ENCODE measurements around the gene C1orf116. TPM values are rescaled to one million over a fixed set of nuclear protein-coding genes. Genes with fewer than 3 reads are reported as not detected.

The C1orf116 gene
- polyA plus RNA-seq, 1 donor (not counting 4 experiments of a cell fraction or from before 2014, with no cell fraction given): 69.2 TPM

- DNase-seq (ENCODE audit: low read depth, low spot score): no peak
- H3K4me1 ChIP-seq (ENCODE audit: control insufficient read depth, extremely low read depth, insufficient read depth, low read length): no peaks in the 10 kb centered on the region
- no peak overlapping the region for H3K9ac ChIP-seq (ENCODE audit: control insufficient read depth, extremely low read depth, insufficient read depth, low read length)
- FAIRE-seq: no peak
- H3K9me3 ChIP-seq (ENCODE audit: control insufficient read depth, low read depth, low read length): no peaks in the 10 kb centered on the region
- H3K4me2 ChIP-seq (ENCODE audit: control insufficient read depth, extremely low read depth, insufficient read depth, low read depth, low read length): no peak overlapping the region
- H4K20me1 ChIP-seq (ENCODE audit: control insufficient read depth, extremely low read depth, insufficient read depth, low read length): no peaks in the 10 kb centered on the region
- no peak for TF ChIP-seq EZH2 (IDR thresholded peaks at IDR 0.05; ENCODE audit: low read length)
- TF ChIP-seq, protein P1, sequence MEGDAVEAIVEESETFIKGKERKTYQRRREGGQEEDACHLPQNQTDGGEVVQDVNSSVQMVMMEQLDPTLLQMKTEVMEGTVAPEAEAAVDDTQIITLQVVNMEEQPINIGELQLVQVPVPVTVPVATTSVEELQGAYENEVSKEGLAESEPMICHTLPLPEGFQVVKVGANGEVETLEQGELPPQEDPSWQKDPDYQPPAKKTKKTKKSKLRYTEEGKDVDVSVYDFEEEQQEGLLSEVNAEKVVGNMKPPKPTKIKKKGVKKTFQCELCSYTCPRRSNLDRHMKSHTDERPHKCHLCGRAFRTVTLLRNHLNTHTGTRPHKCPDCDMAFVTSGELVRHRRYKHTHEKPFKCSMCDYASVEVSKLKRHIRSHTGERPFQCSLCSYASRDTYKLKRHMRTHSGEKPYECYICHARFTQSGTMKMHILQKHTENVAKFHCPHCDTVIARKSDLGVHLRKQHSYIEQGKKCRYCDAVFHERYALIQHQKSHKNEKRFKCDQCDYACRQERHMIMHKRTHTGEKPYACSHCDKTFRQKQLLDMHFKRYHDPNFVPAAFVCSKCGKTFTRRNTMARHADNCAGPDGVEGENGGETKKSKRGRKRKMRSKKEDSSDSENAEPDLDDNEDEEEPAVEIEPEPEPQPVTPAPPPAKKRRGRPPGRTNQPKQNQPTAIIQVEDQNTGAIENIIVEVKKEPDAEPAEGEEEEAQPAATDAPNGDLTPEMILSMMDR (optimal IDR thresholded peaks at IDR 0.05 in 1 of 3, IDR thresholded peaks at IDR 0.05 in 1 of 3, conservative IDR thresholded peaks at IDR 0.05 in 1 of 3; ENCODE audit: extremely low read depth in 1 of 3, insufficient read depth in 2 of 3, low read length in 3 of 3): no peak
- no peaks in the 10 kb centered on the region for H3K79me2 ChIP-seq (ENCODE audit: control insufficient read depth, insufficient read depth, low read length)
- H3K36me3 ChIP-seq (ENCODE audit: control insufficient read depth in 2 of 2, extremely low read depth in 1 of 2, insufficient read depth in 2 of 2, low read length in 2 of 2): peaks cover 26 to 42% of the 10 kb centered on the region in 2 experiments
- H2AFZ ChIP-seq (ENCODE audit: control insufficient read depth, low read length): no peak overlapping the region
- dilution Hi-C loops (cut with MboI; ENCODE audit: extremely low pct_ligation_motif_present, low sequenced_read_pairs): no loop called here
- no peaks in the 10 kb centered on the region for H3K9me1 ChIP-seq (ENCODE audit: control insufficient read depth, extremely low read depth, insufficient read depth, low read length)
- no peak overlapping the region for H3K4me3 ChIP-seq (ENCODE audit: control insufficient read depth in 2 of 3, extremely low read depth in 1 of 3, insufficient read depth in 2 of 3, low read depth in 1 of 3, low read length in 3 of 3)
- H3K27me3 ChIP-seq (ENCODE audit: control insufficient read depth, extremely low read depth, insufficient read depth, low read length): no peaks in the 10 kb centered on the region
- no peak overlapping the region for H3K27ac ChIP-seq (ENCODE audit: control insufficient read depth, insufficient read depth, low read length)
Observed at GRCh38 chr1:207064561-207064960, 32.0 kb upstream of the C1orf116 start.

- no peak overlapping the region for H2AFZ ChIP-seq (ENCODE audit: control insufficient read depth, low read length)
- H4K20me1 ChIP-seq (ENCODE audit: control insufficient read depth, extremely low read depth, insufficient read depth, low read length): no peaks in the 10 kb centered on the region
- TF ChIP-seq EZH2 (IDR thresholded peaks at IDR 0.05; ENCODE audit: low read length): no peak
- no peaks in the 10 kb centered on the region for H3K4me1 ChIP-seq (ENCODE audit: control insufficient read depth, extremely low read depth, insufficient read depth, low read length)
- no peaks in the 10 kb centered on the region for H3K79me2 ChIP-seq (ENCODE audit: control insufficient read depth, insufficient read depth, low read length)
- H3K27me3 ChIP-seq (ENCODE audit: control insufficient read depth, extremely low read depth, insufficient read depth, low read length): no peaks in the 10 kb centered on the region
- no peak overlapping the region for H3K4me3 ChIP-seq (ENCODE audit: control insufficient read depth in 2 of 3, extremely low read depth in 1 of 3, insufficient read depth in 2 of 3, low read depth in 1 of 3, low read length in 3 of 3)
- DNase-seq (ENCODE audit: low read depth, low spot score) (no peak), FAIRE-seq (no peak)
- dilution Hi-C loops (cut with MboI; ENCODE audit: extremely low pct_ligation_motif_present, low sequenced_read_pairs): no loop called here
- H3K9ac ChIP-seq (ENCODE audit: control insufficient read depth, extremely low read depth, insufficient read depth, low read length): no peak overlapping the region
- no peaks in the 10 kb centered on the region for H3K9me1 ChIP-seq (ENCODE audit: control insufficient read depth, extremely low read depth, insufficient read depth, low read length)
- H3K27ac ChIP-seq (ENCODE audit: control insufficient read depth, insufficient read depth, low read length): no peak overlapping the region
- H3K4me2 ChIP-seq (ENCODE audit: control insufficient read depth, extremely low read depth, insufficient read depth, low read depth, low read length): no peak overlapping the region
- peaks cover 18 to 35% of the 10 kb centered on the region in 2 experiments for H3K36me3 ChIP-seq (ENCODE audit: control insufficient read depth in 2 of 2, extremely low read depth in 1 of 2, insufficient read depth in 2 of 2, low read length in 2 of 2)
- no peaks in the 10 kb centered on the region for H3K9me3 ChIP-seq (ENCODE audit: control insufficient read depth, low read depth, low read length)
Observed at GRCh38 chr1:207063014-207063413, 30.5 kb upstream of the C1orf116 start.

DNA sequence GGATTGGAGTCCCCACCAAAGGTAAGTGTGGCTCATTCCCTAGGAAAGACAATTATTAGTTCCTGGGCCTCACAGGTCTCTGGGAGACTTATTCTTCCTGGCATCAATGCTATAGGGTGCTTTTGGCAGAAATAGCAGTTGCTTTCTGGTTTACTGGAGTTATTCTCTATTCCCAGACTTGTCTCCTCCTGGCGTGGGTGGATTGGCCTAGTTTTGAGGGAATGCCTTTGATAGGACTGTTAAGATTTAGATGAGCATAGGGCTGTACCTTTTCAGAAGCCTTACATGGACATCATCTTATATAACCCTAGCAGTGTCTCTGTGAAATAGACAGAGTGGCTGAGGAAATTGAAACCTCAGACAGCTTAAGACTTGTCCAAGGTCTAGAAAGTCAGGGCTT lies 29.5 kb upstream of the C1orf116 start:
- Histone ChIP-seq H3K27me3 (ENCODE audit: control insufficient read depth, extremely low read depth, insufficient read depth, low read length) (no peaks in the 10 kb centered on the region), H4K20me1 (ENCODE audit: control insufficient read depth, extremely low read depth, insufficient read depth, low read length) (no peaks in the 10 kb centered on the region), H3K4me1 (ENCODE audit: control insufficient read depth, extremely low read depth, insufficient read depth, low read length) (no peaks in the 10 kb centered on the region), H3K9me3 (ENCODE audit: control insufficient read depth, low read depth, low read length) (no peaks in the 10 kb centered on the region), H3K9ac (ENCODE audit: control insufficient read depth, extremely low read depth, insufficient read depth, low read length) (no peak overlapping the region), H3K79me2 (ENCODE audit: control insufficient read depth, insufficient read depth, low read length) (no peaks in the 10 kb centered on the region), H2AFZ (ENCODE audit: control insufficient read depth, low read length) (no peak overlapping the region), H3K4me3 (ENCODE audit: control insufficient read depth in 2 of 3, extremely low read depth in 1 of 3, insufficient read depth in 2 of 3, low read depth in 1 of 3, low read length in 3 of 3) (no peak overlapping the region), H3K4me2 (ENCODE audit: control insufficient read depth, extremely low read depth, insufficient read depth, low read depth, low read length) (no peak overlapping the region), H3K9me1 (ENCODE audit: control insufficient read depth, extremely low read depth, insufficient read depth, low read length) (no peaks in the 10 kb centered on the region), H3K36me3 (ENCODE audit: control insufficient read depth in 2 of 2, extremely low read depth in 1 of 2, insufficient read depth in 2 of 2, low read length in 2 of 2) (peaks cover 12 to 31% of the 10 kb centered on the region in 2 experiments), H3K27ac (ENCODE audit: control insufficient read depth, insufficient read depth, low read length) (no peak overlapping the region)
- no peak for TF ChIP-seq EZH2 (IDR thresholded peaks at IDR 0.05; ENCODE audit: low read length)
- TF ChIP-seq, protein P1 (optimal IDR thresholded peaks at IDR 0.05 in 1 of 3, IDR thresholded peaks at IDR 0.05 in 1 of 3, conservative IDR thresholded peaks at IDR 0.05 in 1 of 3; ENCODE audit: extremely low read depth in 1 of 3, insufficient read depth in 2 of 3, low read length in 3 of 3): no peak
- dilution Hi-C loops (cut with MboI; ENCODE audit: extremely low pct_ligation_motif_present, low sequenced_read_pairs): no loop called here
- no peak for DNase-seq (ENCODE audit: low read depth, low spot score)
- FAIRE-seq: no peak
